Prostate gland (tissue), 2 donors: ENCODE measurements around the gene THAP4.

Source experiments
- POLR2A ChIP-seq: fragments of 450-650 bp; IDR thresholded peaks from one replicate; pipeline ENCODE4 v1.6.1; 2016; ENCODE audit warnings: antibody characterized with exemption, mild to moderate bottlenecking
- TF ChIP-seq, protein P1 (sequence below), 4 experiments: fragments of 200-600 bp in 2 of 4; fragments of 450-650 bp in 2 of 4; sonication (generic) in 2 of 4; IDR thresholded peaks; 1 replicate in 3 of 4; 2 replicates in 1 of 4; pipeline ENCODE4 v1.5.1; 2016 to 2019; ENCODE audit warnings: antibody characterized with exemption in 4 of 4, mild to moderate bottlenecking in 2 of 4, moderate library complexity in 2 of 4

DNA sequence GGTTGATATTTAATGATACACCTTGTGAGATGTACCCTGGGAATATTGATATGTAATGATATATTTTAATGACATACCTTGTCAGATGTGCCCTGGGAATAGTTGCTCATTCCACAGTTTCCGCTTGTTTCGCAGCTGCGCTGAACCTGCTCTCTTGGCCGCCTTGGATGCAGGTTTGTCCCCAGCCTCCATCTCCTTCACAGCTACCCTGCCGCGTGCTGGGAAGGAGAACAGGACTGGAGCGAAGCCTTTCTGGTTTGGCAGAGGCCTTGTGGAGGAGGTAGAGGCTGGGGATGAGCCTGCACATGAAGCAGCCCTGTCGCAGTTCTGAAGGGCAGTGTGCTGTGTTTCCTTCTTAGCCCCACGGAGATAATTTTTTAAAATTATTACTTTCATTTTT is 15.2 kb upstream of the THAP4 start:
- TF ChIP-seq POLR2A, result no peak
- TF ChIP-seq, protein P1, sequence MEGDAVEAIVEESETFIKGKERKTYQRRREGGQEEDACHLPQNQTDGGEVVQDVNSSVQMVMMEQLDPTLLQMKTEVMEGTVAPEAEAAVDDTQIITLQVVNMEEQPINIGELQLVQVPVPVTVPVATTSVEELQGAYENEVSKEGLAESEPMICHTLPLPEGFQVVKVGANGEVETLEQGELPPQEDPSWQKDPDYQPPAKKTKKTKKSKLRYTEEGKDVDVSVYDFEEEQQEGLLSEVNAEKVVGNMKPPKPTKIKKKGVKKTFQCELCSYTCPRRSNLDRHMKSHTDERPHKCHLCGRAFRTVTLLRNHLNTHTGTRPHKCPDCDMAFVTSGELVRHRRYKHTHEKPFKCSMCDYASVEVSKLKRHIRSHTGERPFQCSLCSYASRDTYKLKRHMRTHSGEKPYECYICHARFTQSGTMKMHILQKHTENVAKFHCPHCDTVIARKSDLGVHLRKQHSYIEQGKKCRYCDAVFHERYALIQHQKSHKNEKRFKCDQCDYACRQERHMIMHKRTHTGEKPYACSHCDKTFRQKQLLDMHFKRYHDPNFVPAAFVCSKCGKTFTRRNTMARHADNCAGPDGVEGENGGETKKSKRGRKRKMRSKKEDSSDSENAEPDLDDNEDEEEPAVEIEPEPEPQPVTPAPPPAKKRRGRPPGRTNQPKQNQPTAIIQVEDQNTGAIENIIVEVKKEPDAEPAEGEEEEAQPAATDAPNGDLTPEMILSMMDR (IDR thresholded peaks at IDR 0.05), result no peak
